GM15510 (cell line): ENCODE results near the gene EXOC3.

Source experiments
- POLR2A ChIP-seq: IDR thresholded peaks from 3 replicates; pipeline ENCODE4 v1.6.1; 2011; ENCODE audit warnings: borderline replicate concordance; ENCODE audit not compliant: insufficient read length; ENCODE audit errors: extremely low read depth

EXOC3 gene

DNA sequence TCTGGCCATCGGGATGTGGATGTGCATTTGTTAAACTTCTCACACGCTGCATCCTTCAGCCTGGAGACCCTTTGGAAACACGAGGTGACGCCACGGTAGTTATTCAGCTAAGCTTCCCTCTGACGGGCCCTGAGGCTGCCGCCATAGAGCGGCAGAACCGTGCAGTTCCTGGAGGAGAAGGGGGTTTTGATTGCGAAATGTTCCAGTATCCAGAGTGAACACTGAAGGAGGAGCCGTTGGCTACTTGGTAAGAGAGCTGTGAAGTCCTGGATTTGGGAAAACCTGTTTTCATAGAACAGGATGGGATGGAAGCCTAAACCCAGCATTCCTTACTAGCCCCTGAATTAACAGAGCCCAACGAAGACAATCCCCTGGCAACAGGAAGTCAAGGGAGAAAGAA, 23.0 kb upstream of the EXOC3 start:
- no peak for TF ChIP-seq POLR2A

DNA sequence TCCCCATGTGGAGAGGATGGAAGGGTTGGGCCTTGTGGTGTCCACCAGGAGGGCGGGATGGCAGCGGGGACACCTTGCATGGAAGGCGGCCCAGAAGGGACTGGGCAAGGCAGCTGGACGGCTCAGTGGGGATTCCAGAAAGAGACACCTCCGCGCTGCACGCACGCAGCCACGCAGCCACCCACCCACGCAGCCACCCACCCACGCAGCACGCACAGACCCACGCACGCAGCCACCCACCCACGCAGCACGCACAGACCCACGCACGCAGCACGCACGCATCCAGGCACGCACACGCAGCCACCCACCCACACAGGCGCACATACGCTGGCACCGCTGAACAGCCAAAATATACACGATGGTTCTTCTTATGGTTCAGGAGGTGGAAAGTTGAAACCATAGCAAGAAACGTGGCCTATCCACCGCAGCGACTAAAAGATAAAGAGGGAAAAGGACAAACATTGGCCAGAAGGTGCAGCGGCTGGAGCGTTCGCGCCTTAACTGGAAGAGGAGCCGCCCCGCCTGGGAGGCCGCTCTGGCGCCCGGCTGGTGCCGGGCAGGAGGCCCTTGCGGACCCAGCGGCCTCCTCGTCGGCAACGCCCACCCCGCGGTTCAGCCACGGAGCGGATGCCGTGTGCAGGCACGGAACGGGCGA, 22.2 kb upstream of the EXOC3 start:
- TF ChIP-seq POLR2A = no peak

DNA sequence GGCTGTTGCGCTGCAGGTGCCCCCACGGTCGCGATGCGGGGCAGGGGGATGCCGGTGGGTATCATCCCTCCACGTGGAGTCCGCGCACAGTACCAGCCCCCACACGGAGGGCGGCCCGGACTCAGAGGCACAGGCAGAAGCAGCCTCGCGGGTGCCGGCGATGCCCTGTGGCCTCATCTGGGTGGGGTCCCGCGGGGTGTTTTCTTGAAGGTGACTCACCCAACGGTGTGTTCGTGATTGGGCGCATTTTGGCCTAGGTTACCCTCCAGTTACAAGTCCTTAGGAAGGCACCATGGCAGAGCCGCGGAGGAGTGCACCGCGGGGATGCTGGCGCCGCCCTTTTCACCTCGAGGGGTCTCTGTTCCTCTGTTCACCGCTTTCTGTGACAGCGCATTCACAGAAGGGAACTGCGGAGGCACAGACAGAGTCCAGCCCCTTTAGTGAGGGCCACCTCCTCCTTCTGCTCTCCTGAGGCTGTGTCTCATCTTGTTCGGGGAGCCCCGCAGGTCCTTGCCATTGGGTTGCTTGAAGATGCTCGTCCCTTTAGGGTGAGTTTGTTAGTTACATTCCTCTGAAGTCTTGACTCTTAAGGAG, 21.6 kb upstream of the EXOC3 start:
- TF ChIP-seq POLR2A = no peak

DNA sequence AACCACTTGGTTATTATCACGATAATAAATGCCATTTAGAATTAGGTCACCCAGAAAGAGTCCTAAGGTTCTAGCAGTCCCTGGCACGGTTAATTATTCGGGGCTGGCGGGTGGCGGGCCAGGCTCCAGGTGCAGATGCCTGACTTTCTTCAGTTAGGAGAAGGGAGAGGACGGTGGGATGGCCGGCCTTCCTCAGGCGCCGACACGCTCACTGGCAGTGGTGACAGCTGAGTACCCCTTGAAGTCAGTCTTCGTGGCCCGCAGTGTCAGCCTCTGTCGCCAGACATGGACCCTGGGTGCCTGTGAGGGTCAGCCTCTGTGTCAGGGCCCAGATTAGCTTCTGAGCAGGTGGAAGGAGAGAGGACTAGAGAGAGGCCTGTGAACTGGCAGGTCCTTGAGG, 21.1 kb upstream of the EXOC3 start:
- no peak for TF ChIP-seq POLR2A

DNA sequence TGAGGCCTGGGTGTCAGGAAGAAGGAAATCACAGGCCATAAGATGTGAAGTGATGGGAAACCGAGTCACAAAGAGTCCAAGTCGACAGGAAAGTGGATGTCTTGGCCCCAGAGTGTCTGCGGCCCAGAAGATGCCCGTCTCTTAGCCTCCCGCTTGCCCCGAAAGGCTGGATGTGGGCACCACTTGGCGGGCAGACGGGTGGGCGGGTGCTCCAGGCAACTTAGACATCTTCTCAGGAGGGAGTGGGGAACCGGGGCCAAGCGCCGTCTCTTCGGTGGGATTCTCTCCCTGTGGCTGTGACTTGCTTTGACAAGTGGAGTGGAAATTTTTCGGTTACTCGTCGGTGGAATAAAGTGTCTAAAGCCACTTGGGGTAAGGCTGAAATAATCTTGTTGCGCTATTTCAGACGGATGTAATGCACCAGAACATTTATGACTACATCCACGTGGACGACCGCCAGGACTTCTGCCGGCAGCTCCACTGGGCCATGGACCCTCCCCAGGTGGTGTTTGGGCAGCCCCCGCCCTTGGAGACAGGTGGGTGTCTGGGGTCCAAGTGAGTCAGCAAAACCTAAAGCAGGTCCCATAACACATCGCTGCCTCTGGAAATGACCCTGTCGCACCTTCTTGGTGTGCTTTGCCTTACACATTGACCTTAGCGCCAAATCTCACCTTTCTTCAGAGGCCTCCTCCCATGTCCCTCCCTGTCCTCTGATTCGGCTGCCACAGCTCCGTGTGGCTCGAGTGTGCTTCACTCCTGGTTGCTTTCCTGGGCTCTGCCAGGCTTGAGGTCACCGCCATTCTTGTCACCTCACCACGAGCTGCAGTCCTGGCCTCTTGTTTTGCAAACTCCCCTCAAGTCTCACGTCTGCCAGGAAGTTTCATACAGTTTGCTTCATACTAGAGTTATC, 20.4 kb upstream of the EXOC3 start:
- TF ChIP-seq POLR2A = no peak

DNA sequence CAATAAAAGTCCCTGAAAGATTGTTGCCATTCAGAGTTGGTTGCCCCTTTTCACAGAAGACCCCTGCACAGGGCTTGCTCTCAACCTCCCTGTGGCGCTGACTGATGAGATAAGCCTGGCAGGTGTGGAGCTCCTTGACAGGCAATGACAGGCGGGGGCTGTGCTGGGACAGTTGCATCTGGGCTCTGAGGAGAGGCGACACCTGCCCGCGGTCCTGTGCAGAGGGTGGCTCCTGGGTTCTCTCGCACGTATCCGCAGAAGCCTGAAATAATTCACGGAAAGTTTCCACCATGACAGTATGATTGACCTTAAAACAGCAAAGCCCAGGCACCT, 19.8 kb upstream of the EXOC3 start:
- TF ChIP-seq POLR2A = no peak

DNA sequence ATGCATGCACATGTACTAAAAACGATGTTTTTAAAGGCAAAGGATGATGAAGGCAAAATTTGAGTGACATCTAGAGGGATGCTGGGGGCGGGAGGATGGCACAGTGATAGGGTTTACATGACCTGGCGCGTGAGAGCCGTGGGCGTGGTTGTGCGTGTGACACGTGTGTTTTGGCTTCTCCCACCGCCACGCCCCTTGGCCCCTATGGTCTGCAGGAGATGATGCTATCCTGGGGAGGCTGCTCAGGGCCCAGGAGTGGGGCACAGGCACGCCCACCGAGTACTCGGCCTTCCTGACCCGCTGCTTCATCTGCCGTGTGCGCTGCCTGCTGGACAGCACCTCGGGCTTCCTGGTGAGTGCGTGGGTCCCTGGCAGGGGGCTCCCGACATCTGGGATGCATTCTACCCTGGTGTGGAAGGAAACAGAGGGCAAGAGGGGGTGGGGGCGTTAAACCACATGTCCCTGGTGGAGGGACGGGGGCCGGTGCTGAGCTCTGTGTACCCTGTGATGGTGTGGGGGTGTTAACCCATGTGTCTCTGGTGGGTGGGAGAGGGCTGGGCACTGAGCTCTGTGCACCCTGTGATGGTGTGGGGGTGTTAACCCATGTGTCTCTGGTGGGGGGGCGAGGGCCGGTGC, 19.2 kb upstream of the EXOC3 start:
- TF ChIP-seq POLR2A = peak; percentile 12

DNA sequence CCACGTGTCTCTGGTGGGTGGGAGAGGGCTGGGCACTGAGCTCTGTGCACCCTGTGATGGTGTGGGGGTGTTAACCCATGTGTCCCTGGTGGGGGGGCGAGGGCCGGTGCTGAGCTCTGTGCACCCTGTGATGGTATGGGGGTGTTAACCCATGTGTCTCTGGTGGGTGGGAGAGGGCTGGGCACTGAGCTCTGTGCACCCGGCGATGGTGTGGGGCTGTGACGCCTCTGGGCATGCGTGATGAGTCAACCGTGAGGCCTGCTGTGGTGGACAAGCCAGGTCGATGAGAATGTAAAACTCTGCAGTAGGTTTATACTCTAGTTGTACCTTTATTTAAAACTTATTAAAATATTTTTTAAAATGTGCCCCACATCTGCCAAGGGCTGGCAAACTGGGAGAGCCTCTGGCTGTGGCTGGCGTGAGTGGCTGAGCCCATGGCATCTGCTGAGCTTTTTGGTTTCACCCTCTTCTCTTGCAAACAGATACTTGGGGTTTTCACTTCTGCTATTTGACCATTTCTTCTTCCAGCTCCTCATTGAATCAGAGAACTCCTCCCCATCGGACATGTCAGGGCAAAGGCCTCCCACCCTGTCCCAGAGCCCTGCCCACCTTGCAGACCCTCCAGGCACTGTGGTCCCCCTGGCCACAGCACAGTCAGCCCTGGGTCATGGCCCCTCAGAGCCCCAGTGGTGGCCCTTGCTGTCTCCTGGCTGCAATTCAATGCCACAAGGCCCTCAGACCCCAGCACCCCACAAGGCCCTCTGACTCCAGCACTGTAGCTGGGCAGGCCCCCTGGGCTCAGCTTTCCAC, 18.5 kb upstream of the EXOC3 start:
- peak; percentile 17 for TF ChIP-seq POLR2A

DNA sequence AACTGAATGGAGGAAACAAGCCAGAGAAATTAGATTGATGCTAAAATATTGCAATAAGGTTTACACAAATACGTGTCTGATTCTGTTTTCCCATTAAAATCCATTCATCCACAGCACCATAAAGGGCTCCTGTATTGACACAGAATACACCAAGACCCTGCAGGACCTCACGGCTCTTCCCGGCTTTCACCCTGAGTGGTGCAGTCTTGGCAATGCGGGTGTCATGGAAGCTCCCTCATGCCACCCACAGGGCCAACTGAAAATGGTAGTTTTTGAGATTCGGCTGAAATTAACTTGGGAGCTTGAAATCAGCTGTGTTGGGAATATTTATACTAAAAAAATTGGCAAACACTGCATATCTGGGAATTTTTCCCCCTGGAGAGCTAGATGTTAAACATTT, 17.3 kb upstream of the EXOC3 start:
- no peak for TF ChIP-seq POLR2A

DNA sequence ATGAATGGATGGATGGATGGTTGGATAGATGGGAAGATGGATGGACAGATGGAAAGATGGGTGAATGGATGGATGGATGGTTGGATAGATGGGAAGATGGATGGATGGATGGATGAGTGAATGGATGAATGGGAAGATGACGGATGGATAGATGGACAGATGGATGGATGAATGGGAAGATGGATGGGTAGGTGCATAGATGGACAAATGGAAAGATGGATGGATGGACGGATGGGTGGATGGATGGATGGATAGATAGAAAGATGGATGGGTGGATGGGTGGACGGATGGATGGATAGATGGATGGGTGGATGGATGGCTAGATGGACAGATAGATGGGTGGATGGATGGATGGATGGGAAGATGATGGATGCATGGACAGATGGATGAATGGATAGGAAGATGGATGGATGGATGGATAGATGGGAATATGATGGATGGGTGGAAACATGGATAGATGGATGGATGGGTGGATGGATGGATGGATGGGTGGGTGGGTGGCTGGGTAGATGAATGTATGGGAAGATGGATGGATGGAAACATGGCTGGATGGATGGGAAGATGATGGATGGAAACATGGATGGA, 16.5 kb upstream of the EXOC3 start:
- TF ChIP-seq POLR2A = no peak

DNA sequence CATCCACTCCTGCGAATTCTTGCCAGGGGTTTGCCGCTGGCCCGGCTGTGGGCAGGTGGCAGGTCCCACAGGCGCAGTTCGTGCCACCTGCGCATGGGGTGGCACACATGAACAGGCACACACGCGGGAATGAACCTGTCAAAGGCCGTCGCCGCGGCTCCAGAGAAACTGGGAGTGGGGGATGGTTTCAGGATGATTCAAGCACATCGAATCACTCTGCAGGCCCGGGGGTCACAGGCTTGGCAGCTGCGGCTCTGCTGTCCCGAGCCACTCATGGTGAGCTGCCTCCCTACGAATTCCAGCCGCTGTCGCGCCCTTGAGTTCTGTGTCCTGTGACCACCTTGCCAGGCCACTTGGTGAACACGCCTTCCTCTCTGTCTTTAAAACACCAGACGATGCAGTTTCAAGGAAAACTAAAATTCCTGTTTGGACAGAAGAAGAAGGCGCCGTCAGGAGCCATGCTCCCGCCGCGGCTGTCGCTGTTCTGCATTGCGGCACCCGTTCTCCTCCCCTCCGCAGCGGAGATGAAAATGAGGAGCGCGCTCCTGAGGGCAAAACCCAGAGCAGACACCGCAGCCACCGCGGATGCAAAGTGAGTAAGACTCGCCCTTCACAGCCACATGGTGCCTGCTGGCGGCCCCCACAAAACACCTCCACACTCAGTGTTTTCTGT, 15.4 kb upstream of the EXOC3 start:
- no peak for TF ChIP-seq POLR2A

DNA sequence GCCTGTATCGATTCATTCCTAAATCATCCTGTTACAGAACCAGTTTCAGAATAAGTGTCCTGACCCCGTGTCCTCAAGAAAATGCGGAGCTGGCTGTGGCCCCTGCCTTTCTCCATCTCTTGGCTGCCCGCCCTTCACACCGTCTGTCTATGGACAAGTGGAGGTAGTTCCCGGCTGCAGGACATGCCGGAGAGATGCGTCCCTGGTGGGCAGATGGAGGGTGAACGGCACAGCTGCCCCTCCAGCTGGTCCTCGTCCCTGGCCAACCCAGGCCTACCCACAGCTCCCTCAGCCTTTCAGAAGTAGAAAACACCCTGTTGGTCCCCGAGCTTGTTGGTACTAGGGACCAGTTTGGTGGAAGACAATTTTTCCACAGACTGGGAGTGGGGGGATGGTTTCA, 14.8 kb upstream of the EXOC3 start:
- no peak for TF ChIP-seq POLR2A

DNA sequence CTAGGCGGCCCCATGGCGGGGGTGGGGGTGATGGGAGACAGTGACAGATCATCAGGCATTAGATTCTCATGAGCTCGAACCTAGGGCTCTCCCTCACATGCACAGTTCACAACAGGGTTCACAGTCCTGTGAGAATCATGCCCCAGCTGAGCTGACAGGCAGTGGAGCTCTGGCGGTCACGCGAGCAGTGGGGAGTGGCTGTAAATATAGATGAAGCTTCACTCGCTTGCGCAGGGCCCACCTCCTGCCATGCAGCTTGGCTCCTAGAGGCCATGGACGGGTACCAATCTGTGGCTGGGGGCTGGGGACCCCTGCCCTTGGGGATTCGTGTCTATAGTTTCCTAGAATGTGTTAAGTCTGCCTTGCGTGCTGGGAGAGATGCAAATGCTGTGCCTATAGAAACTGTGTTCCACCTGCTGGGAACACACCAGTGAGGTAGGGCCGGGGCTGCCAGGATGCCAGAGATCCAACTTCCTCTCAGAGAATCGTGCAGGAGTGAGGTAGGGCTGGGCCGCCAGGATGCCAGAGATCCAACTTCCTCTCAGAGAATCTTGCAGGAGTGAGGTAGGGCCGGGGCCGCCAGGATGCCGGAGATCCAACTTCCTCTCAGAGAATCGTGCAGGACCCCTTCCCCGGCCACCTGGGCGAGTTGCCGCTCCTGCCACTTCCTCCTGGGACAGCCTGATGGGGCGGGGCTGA, 14.1 kb upstream of the EXOC3 start:
- no peak for TF ChIP-seq POLR2A
